ENCODE results near the gene MARCHF5.

Gene MARCHF5, protein sequence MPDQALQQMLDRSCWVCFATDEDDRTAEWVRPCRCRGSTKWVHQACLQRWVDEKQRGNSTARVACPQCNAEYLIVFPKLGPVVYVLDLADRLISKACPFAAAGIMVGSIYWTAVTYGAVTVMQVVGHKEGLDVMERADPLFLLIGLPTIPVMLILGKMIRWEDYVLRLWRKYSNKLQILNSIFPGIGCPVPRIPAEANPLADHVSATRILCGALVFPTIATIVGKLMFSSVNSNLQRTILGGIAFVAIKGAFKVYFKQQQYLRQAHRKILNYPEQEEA

GRCh38 chr10:92290837-92291615, at the start of gene MARCHF5, which contains the start of gene CPEB3:
MARCHF5 (plus strand) TSS chr10:92291167; CDS start chr10:92291495, 328 bp downstream.
CPEB3 (minus strand) TSS chr10:92291078; CDS start chr10:92240350, 50,728 bp downstream.
- peak; percentile 84 for DNase-seq (ENCODE audit: low read depth)

DNA sequence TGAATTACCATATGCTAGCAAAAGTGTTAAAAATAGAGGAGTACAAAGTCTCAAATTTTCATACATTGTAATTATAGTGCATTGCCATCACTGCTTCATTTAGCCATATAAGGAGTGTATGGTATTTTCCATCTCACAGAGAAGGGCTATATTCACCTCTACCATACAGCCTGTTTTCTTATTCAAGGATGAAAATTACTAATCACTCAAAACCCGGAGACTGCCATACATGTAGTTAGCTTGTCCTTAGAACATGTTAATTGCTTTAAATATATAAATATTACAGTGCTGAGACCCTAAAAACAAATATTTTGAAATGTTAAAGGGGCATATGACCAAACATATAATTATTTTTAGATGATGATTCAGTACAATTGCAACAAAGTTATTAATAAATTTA, 49.5 kb upstream of the MARCHF5 start:
- no peak for DNase-seq (ENCODE audit: low read depth)

DNA sequence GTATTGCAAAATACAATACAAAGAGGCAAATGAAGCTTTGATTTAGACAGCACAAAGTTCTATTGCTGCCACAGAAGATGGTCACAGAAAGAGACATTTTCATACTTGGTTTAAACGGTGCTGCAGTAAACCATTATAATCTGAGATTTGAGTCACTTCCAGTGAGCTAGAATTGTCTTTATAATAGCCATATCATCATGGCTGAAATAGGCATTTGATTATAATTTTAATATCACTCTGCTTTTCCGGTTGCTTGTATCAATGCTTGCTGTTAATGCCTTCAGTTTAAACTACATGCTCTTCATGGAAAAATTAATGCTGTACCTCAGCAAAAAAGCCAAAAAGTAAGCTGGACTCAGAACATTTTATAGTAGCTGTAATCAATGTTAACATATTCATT, 48.6 kb upstream of the MARCHF5 start:
- DNase-seq (ENCODE audit: low read depth): no peak

GRCh38 chr10:92242910-92243671, 47.9 kb upstream of the MARCHF5 start:
- peak; percentile 4 for DNase-seq (ENCODE audit: low read depth)

DNA sequence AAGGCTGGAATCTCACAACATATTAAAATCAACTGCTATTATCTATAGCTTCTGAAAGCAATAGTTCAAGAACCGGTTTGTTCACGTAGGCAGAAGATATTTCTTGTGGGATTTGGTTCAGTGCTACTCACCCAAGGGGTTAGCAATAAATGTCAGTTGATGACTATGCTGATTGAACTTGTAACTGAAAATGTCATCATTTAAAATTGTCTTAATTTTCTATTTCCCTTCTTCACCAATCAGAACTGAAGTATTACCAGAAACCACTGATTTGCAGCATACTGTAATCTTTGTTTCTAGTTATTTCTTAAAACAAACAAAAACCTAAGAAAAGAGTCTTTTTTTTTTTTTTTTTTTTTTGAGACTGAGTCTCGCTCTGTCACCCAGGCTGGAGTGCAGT, 46.2 kb upstream of the MARCHF5 start:
- no peak for DNase-seq (ENCODE audit: low read depth)

GRCh38 chr10:92248566-92248965, 42.4 kb upstream of the MARCHF5 start:
- no peak for DNase-seq (ENCODE audit: low read depth)

DNA sequence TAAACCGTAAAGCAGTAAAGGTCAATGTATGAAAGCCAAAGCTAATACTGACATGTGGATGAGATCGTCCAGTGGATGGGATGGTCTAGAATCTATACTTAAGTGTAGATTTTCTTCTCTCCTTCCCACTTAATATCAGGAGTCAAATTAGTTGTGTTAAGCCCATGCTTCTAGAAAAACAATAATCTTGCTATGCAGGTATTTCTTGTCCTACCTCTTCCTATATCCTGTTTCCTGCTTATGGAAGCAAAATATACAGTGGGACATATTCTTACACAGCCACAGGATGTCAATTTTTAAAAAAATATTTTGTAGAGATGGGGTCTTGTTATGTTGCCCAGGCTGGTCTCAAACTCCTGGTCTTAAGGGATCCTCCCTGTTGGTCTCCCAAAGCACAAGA, 27.6 kb upstream of the MARCHF5 start:
- no peak for DNase-seq (ENCODE audit: low read depth)

DNA sequence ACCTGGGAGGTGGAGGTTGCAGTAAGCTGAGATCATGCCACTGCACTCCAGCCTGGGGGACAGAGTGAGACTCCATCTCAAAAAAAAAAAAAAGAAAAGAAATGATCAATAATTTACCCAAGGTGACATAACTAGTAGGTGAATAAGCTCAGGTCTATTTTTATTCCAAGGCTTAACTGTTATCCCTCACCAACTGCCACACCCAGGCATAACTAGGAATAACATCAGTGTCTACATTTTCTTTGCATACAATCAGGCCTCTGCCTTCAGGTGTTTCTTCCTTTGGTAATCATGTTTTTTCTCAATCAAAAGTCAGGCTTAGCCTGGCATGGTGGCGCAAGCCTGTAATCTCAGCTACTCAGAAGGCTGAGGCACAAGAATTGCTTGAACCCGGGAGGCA, 26.7 kb upstream of the MARCHF5 start:
- no peak for DNase-seq (ENCODE audit: low read depth)

- no peak for DNase-seq (ENCODE audit: low read depth)
These were observed 25.2 kb upstream of the MARCHF5 start for GRCh38 chr10:92265687-92266258.

DNA sequence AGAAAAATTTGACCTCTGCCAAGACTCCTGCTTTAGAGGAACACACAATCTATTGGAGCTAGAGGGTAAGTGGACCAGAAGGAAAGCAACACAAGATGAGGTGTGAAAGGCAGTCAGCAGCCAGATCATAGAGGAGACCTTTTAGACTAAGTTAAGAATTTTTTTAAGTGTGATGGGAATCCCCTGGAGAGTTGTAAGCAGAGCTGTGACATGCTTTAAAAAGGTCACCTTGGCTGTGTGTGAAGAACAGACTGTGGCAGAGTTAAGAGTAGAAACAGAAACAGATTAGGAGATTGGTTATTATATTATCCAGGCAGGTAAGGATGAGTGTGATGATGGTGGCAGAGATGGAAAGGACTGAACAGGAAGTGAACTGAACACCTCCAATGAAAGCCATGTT, 23.6 kb upstream of the MARCHF5 start:
- no peak for DNase-seq (ENCODE audit: low read depth)

- no peak for DNase-seq (ENCODE audit: low read depth)
These were observed 22.2 kb upstream of the MARCHF5 start for GRCh38 chr10:92268748-92269147.

DNA sequence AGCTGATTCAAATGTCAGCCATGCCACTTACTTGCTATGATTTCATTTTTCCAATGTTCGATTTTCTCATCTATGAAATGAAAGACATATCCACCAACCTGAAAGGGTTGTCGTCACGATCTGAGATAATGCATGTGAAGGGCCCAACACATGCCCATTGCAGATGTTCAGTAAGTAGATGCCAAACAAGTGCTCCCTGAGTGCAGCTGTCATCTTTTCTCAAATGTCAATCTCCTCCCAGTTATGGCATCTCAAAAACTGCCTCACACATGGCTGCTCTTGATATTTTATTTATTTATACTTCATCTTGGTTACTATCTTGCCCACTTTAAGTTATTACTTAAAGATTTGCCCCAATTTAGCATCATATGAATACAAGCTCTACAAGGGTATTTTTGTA, 16.9 kb upstream of the MARCHF5 start:
- no peak for DNase-seq (ENCODE audit: low read depth)

- no peak for DNase-seq (ENCODE audit: low read depth)
These were observed 11.8 kb upstream of the MARCHF5 start for GRCh38 chr10:92278996-92279696.

GRCh38 chr10:92284112-92284704, 6.8 kb upstream of the MARCHF5 start:
- no peak for DNase-seq (ENCODE audit: low read depth)

- no peak for DNase-seq (ENCODE audit: low read depth)
These were observed 711 bp upstream of the MARCHF5 start for GRCh38 chr10:92290076-92290836.

- no peak for DNase-seq (ENCODE audit: low read depth)
These were observed 574 bp downstream of the MARCHF5 start for GRCh38 chr10:92291616-92291865.

DNA sequence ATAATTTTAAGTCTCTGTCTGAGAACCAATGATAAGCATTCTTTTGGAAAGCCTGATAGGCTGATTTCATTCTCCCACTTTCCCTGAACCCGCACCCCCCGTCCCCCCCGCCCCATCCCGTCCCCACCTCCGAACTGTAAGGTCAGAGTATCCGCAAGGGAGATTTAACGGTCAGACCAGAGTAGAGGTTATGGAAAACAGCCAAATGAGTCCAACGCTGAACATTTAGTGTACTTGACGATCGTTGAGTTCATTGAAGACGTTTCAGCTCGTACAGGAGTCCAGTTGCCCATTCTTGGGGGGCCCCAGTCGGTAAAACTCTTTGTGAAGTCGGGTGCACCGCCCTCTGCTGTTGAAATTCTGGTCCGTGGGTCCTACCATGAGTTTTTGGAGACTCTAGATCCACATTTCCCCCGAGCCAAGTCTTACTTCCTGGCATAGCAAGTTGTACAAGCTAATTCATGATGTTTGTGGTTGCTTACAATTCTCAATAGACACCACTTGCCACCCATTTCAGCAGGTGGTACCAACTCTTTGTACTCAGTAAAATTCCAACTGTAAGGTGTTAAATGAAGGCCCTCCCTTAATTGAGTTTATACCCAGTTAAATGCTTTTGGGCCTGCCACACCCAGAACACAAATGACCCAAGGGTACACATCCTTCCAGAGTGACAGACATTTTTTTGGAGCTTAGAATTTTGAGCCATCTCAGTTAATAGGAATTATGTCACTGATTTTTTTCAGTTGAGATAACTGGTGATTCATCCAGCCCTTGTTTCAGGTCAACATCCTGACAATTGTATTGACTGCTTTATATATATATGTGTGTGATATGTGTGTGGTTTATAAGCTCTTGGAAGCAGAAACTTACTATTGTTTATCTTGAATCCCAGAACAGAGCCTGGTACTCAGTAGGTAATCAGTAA, 1.2 kb downstream of the MARCHF5 start:
- peak; percentile 11 for DNase-seq (ENCODE audit: low read depth)

DNA sequence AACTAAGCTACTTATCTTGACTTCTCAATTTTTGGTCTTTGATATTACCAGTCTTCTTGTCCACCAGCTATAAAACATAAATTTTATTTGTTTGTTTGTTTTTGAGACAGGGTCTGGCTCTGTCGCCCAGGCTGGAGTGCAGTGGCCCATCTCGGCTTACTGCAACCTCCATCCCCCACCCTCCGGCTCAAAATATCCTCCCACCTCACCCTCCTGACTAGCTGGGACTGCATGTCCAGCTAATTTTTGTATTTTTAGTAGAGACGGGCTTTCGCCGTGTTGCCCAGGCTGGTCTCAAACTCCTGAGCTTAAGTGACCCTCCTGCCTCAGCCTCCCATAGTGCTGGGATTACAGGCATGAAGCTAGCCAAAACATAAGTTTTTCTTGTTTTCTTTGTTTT, 7.5 kb downstream of the MARCHF5 start:
- no peak for DNase-seq (ENCODE audit: low read depth)

DNA sequence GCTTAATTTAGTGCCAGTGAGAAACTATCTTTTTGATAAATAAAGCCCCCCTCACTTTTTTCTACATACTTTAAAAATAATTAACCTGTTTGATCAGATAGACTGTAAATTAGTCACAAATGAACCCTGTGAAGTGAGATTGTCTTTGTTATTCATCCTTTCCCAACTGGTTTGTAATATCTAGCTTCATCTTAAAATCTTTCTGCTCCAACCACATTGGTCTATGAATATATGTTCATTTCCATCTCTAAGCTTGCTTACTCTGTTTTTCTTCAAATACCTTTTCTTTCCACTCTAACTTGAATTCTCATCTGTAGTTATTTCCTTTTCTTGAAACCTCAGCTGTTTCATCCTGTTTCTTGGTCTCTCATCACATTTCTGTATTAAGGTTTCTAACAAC, 12.1 kb downstream of the MARCHF5 start:
- DNase-seq (ENCODE audit: low read depth): no peak

- DNase-seq (ENCODE audit: low read depth): no peak
These were observed 13.1 kb downstream of the MARCHF5 start for GRCh38 chr10:92304061-92304460.
